HepG2 (cell line): ENCODE data around the gene CHD9. TPM values are rescaled to one million over a fixed set of nuclear protein-coding genes. Genes with fewer than 3 reads are reported as not detected.

ENCODE experiments used
- ARHGAP35 ChIP-seq: sonication (generic); formaldehyde crosslinking; IDR thresholded peaks from 2 replicates; pipeline ENCODE4 v1.9.0; 2022; ENCODE audit warnings: mild to moderate bottlenecking, inconsistent platforms, moderate library complexity, missing genetic modification reagents, borderline replicate concordance
- CENPT ChIP-seq: sonication (generic); formaldehyde crosslinking; IDR thresholded peaks from 2 replicates; pipeline ENCODE4 v1.8.0; 2022; ENCODE audit warnings: low read depth, mild to moderate bottlenecking, moderate library complexity, missing genetic modification reagents
- ELF1 ChIP-seq: sonication (generic); formaldehyde crosslinking; IDR thresholded peaks from 2 replicates; pipeline ENCODE4 v1.4.0; 2020; ENCODE audit warnings: missing genetic modification reagents
- ESRRA ChIP-seq: sonication (generic); formaldehyde crosslinking; IDR thresholded peaks from 2 replicates; pipeline ENCODE4 v1.5.1; 2020; ENCODE audit warnings: mild to moderate bottlenecking, low read depth, missing genetic modification reagents
- GABPA ChIP-seq, 2 experiments: IDR thresholded peaks; 2 replicates each; pipeline ENCODE4 v1.6.1; 2011 to 2016; ENCODE audit warnings: low read depth in 2 of 2, low read length in 1 of 2, missing biosample characterization in 1 of 2, missing genetic modification characterization in 1 of 2
- GABPB1 ChIP-seq: IDR thresholded peaks from 2 replicates; pipeline ENCODE4 v1.6.1; 2016; ENCODE audit warnings: mild to moderate bottlenecking, missing genetic modification reagents, moderate library complexity, missing compliant biosample characterization
- JUN ChIP-seq: sonication (generic); formaldehyde crosslinking; IDR thresholded peaks from 2 replicates; pipeline ENCODE4 v1.4.0; 2020; ENCODE audit warnings: mild to moderate bottlenecking, missing genetic modification reagents
- PATZ1 ChIP-seq: sonication (generic); formaldehyde crosslinking; IDR thresholded peaks from 2 replicates; pipeline ENCODE4 v1.4.0; 2020; ENCODE audit warnings: missing genetic modification reagents
- PHF21A ChIP-seq: sonication (generic); formaldehyde crosslinking; IDR thresholded peaks from 2 replicates; pipeline ENCODE4 v1.5.0; 2020; ENCODE audit warnings: mild to moderate bottlenecking, missing genetic modification reagents
- RARA ChIP-seq: IDR thresholded peaks from 2 replicates; pipeline ENCODE4 v1.6.1; 2016; ENCODE audit warnings: missing genetic modification reagents, missing compliant biosample characterization
- RFX3 ChIP-seq: IDR thresholded peaks from 2 replicates; pipeline ENCODE4 v1.6.1; 2016; ENCODE audit warnings: missing biosample characterization, missing genetic modification reagents
- SALL1 ChIP-seq: sonication (generic); formaldehyde crosslinking; IDR thresholded peaks from 2 replicates; pipeline ENCODE4 v1.8.0; 2022; ENCODE audit warnings: mild to moderate bottlenecking, missing genetic modification reagents
- TBP ChIP-seq: sonication (generic); formaldehyde crosslinking; IDR thresholded peaks from 2 replicates; pipeline ENCODE4 v1.5.0; 2020; ENCODE audit warnings: missing genetic modification reagents
- ZBTB20 ChIP-seq: sonication (generic); formaldehyde crosslinking; IDR thresholded peaks from 2 replicates; pipeline ENCODE4 v1.8.1; 2023; ENCODE audit warnings: missing genetic modification reagents, low read depth, mild to moderate bottlenecking, borderline replicate concordance
- ZBTB7B ChIP-seq: sonication (generic); formaldehyde crosslinking; IDR thresholded peaks from 2 replicates; pipeline ENCODE4 v1.4.0; 2020; ENCODE audit warnings: missing genetic modification reagents
- ZNF280D ChIP-seq: sonication (generic); formaldehyde crosslinking; IDR thresholded peaks from 2 replicates; pipeline ENCODE4 v1.5.1; 2020; ENCODE audit warnings: mild to moderate bottlenecking, missing genetic modification reagents
- ZNF788 ChIP-seq: sonication (generic); formaldehyde crosslinking; IDR thresholded peaks from 2 replicates; pipeline ENCODE4 v1.5.0; 2020; ENCODE audit warnings: mild to moderate bottlenecking, missing genetic modification reagents, borderline replicate concordance
- polyA plus RNA-seq, 8 experiments: library from polyadenylated mRNA; depleted of rRNA in 3 of 8; stranded (reverse) in 7 of 8; unstranded in 1 of 8; fragments of >200 nt; fragmentation: Illumina TruSeq in 4 of 8; extraction: Trizol in 4 of 8; gene quantifications; 2 replicates each; pipeline versions ENCODE4 v1.2.1 to v1.2.3, GENCODE V29; 2011 to 2016; ENCODE audit warnings: low read depth in 4 of 8, missing spikeins in 1 of 8, mixed read lengths in 1 of 8; ENCODE audit not compliant: insufficient read depth in 1 of 8
- total RNA-seq, 5 experiments: library from RNA; depleted of rRNA; stranded (reverse); fragments of >200 nt; fragmentation: Illumina TruSeq; extraction: Trizol; gene quantifications; 2 replicates each; pipeline ENCODE4 v1.2.3, GENCODE V29; 2016; ENCODE audit warnings: low read depth in 1 of 5

The CHD9 gene
- total and polyA plus RNA-seq, 2 of the 13 experiments (the other 11 are each of a cell fraction or from before 2014, with no cell fraction given), result 23.4 to 27.7 TPM

GRCh38 chr16:53043986-53044601 lies 10.7 kb upstream of the CHD9 start (continued):
- TF ChIP-seq JUN (CRISPR knock-in tag), result no peak
- TF ChIP-seq ESRRA, result no peak
- peak; percentile 60 for TF ChIP-seq RARA (CRISPR knock-in tag)
- TF ChIP-seq ZNF280D (CRISPR knock-in tag), result no peak
- 0 out of 2 replicates have a peak, but pooled peaks have one; percentile 20 for TF ChIP-seq GABPB1 (CRISPR knock-in tag)
- 0 out of 2 replicates have a peak, but pooled peaks have one; percentile 29 for TF ChIP-seq PHF21A (CRISPR knock-in tag)
- TF ChIP-seq ZBTB20 (CRISPR knock-in tag), result peak; percentile 10; the same call in 1 of the 2 replicates
- TF ChIP-seq RFX3 (CRISPR knock-in tag), result peak; percentile 72
- TF ChIP-seq SALL1 (CRISPR knock-in tag), result peak; percentile 56; the same call in 1 of the 2 replicates
- TF ChIP-seq ARHGAP35 (CRISPR knock-in tag), result peak; percentile 53; the same call in 1 of the 2 replicates
- peak; percentile 61; the same call in 1 of the 2 replicates for TF ChIP-seq ZBTB7B (CRISPR knock-in tag)
- peak; percentile 69 for TF ChIP-seq PATZ1 (CRISPR knock-in tag)
- TF ChIP-seq ZNF788, result peak; percentile 54; the same call in 1 of the 2 replicates
- TF ChIP-seq TBP (CRISPR knock-in tag), result no peak
- TF ChIP-seq GABPA (IDR thresholded peaks at IDR 0.05; ENCODE audit: low read depth, low read length), result no peak
- TF ChIP-seq GABPA (CRISPR knock-in tag; IDR thresholded peaks at IDR 0.05; ENCODE audit: low read depth), result 0 out of 2 replicates have a peak, but pooled peaks have one; percentile 22
- TF ChIP-seq CENPT, result 0 out of 2 replicates have a peak, but pooled peaks have one; percentile 25
- TF ChIP-seq ELF1 (CRISPR knock-in tag), result 0 out of 2 replicates have a peak, but pooled peaks have one; percentile 25
